HEK293 (cell line): ENCODE measurements around the gene CTF1.
A peak's percentile ranks its signal among the peaks of the same experiment; 100 is the strongest.

Experiments used
- EGR2 ChIP-seq: fragments of 450-650 bp; formaldehyde crosslinking; IDR thresholded peaks from 2 replicates; pipeline ENCODE4 v1.5.1; 2016; ENCODE audit warnings: low read depth, missing biosample characterization, missing genetic modification characterization
- GFI1B ChIP-seq: fragments of 450-650 bp; formaldehyde crosslinking; IDR thresholded peaks from 2 replicates; pipeline ENCODE4 v1.5.1; 2016; ENCODE audit warnings: missing biosample characterization, missing genetic modification characterization
- GLI2 ChIP-seq: fragments of 450-650 bp; formaldehyde crosslinking; IDR thresholded peaks from 2 replicates; pipeline ENCODE4; 2017; ENCODE audit warnings: missing biosample characterization, missing genetic modification characterization, low read depth, borderline replicate concordance
- GLI4 ChIP-seq: fragments of 450-650 bp; formaldehyde crosslinking; IDR thresholded peaks from 2 replicates; pipeline ENCODE4 v1.5.1; 2016; ENCODE audit warnings: missing biosample characterization, missing genetic modification characterization
- GLIS1 ChIP-seq: fragments of 450-650 bp; formaldehyde crosslinking; IDR thresholded peaks from 2 replicates; pipeline ENCODE4 v1.5.1; 2016; ENCODE audit warnings: missing biosample characterization, missing genetic modification characterization
- GLIS2 ChIP-seq: fragments of 450-650 bp; formaldehyde crosslinking; IDR thresholded peaks from 2 replicates; pipeline ENCODE4 v1.5.1; 2016; ENCODE audit warnings: missing biosample characterization, missing genetic modification characterization
- OVOL3 ChIP-seq: fragments of 450-650 bp; formaldehyde crosslinking; IDR thresholded peaks from 2 replicates; pipeline ENCODE4 v1.5.1; 2016; ENCODE audit warnings: missing biosample characterization, missing genetic modification characterization
- RBAK ChIP-seq: fragments of 450-650 bp; formaldehyde crosslinking; IDR thresholded peaks from 2 replicates; pipeline ENCODE4 v1.5.1; 2016; ENCODE audit warnings: missing biosample characterization, missing genetic modification characterization
- SCRT2 ChIP-seq: fragments of 450-650 bp; formaldehyde crosslinking; IDR thresholded peaks from 2 replicates; pipeline ENCODE4 v1.5.1; 2016; ENCODE audit warnings: missing biosample characterization, missing genetic modification characterization
- ZBTB20 ChIP-seq: fragments of 450-650 bp; formaldehyde crosslinking; IDR thresholded peaks from 2 replicates; pipeline ENCODE4 v1.5.1; 2016; ENCODE audit warnings: missing biosample characterization, missing genetic modification characterization
- ZBTB7A ChIP-seq: fragments of 450-650 bp; formaldehyde crosslinking; IDR thresholded peaks from 2 replicates; pipeline ENCODE4 v1.5.1; 2016; ENCODE audit warnings: low read depth, missing biosample characterization, missing genetic modification characterization
- ZFP3 ChIP-seq: fragments of 450-650 bp; formaldehyde crosslinking; IDR thresholded peaks from 2 replicates; pipeline ENCODE4 v1.5.1; 2016; ENCODE audit warnings: low read depth, missing biosample characterization, missing genetic modification characterization
- ZNF157 ChIP-seq: fragments of 450-650 bp; formaldehyde crosslinking; IDR thresholded peaks from 2 replicates; pipeline ENCODE4 v1.5.1; 2016; ENCODE audit warnings: missing biosample characterization, missing genetic modification characterization
- ZNF16 ChIP-seq: fragments of 450-650 bp; formaldehyde crosslinking; IDR thresholded peaks from 2 replicates; pipeline ENCODE4 v1.5.1; 2016; ENCODE audit warnings: low read depth, missing biosample characterization, missing genetic modification characterization
- ZNF223 ChIP-seq: fragments of 450-650 bp; formaldehyde crosslinking; IDR thresholded peaks from 2 replicates; pipeline ENCODE4 v1.5.1; 2016; ENCODE audit warnings: missing biosample characterization, missing genetic modification characterization
- ZNF266 ChIP-seq: fragments of 450-650 bp; formaldehyde crosslinking; IDR thresholded peaks from 2 replicates; pipeline ENCODE4 v1.5.1; 2016; ENCODE audit warnings: missing biosample characterization, missing genetic modification characterization, low read depth
- ZNF311 ChIP-seq: fragments of 450-650 bp; formaldehyde crosslinking; IDR thresholded peaks from 2 replicates; pipeline ENCODE4 v1.5.1; 2017; ENCODE audit warnings: missing biosample characterization, missing genetic modification characterization, borderline replicate concordance
- ZNF350 ChIP-seq: fragments of 450-650 bp; formaldehyde crosslinking; IDR thresholded peaks from 2 replicates; pipeline ENCODE4 v1.5.0; 2017; ENCODE audit warnings: missing biosample characterization, mild to moderate bottlenecking, missing genetic modification characterization
- ZNF366 ChIP-seq: fragments of 450-650 bp; formaldehyde crosslinking; conservative IDR thresholded peaks from 2 replicates; pipeline ENCODE4 v1.5.1; 2016; ENCODE audit warnings: missing biosample characterization, missing genetic modification characterization
- ZNF510 ChIP-seq: fragments of 450-650 bp; formaldehyde crosslinking; IDR thresholded peaks from 2 replicates; pipeline ENCODE4 v1.5.1; 2018; ENCODE audit warnings: mild to moderate bottlenecking, missing genetic modification characterization, missing biosample characterization; ENCODE audit not compliant: insufficient replicate concordance
- ZNF585B ChIP-seq: fragments of 450-650 bp; formaldehyde crosslinking; IDR thresholded peaks from 2 replicates; pipeline ENCODE4 v1.5.1; 2016; ENCODE audit warnings: missing biosample characterization, missing genetic modification characterization
- ZNF596 ChIP-seq: fragments of 450-650 bp; IDR thresholded peaks from 2 replicates; pipeline ENCODE4 v1.5.0; 2018; ENCODE audit warnings: missing biosample characterization, mild to moderate bottlenecking, missing genetic modification characterization, moderate library complexity
- ZNF623 ChIP-seq: fragments of 450-650 bp; formaldehyde crosslinking; IDR thresholded peaks from 2 replicates; pipeline ENCODE4 v1.5.1; 2016; ENCODE audit warnings: missing biosample characterization, missing genetic modification characterization
- ZNF629 ChIP-seq: fragments of 450-650 bp; formaldehyde crosslinking; IDR thresholded peaks from 2 replicates; pipeline ENCODE4 v1.5.1; 2017; ENCODE audit warnings: missing biosample characterization, missing genetic modification characterization
- ZNF707 ChIP-seq: fragments of 450-650 bp; formaldehyde crosslinking; IDR thresholded peaks from 2 replicates; pipeline ENCODE4 v1.5.1; 2016; ENCODE audit warnings: missing biosample characterization, missing genetic modification characterization
- ZNF837 ChIP-seq: fragments of 450-650 bp; formaldehyde crosslinking; IDR thresholded peaks from 2 replicates; pipeline ENCODE4 v1.5.1; 2016; ENCODE audit warnings: missing biosample characterization, missing genetic modification characterization
- ZNF843 ChIP-seq: fragments of 450-650 bp; formaldehyde crosslinking; IDR thresholded peaks from 2 replicates; pipeline ENCODE4 v1.5.1; 2016; ENCODE audit warnings: missing biosample characterization, missing genetic modification characterization
- TF ChIP-seq, protein P1 (sequence below): fragments of 450-650 bp; formaldehyde crosslinking; IDR thresholded peaks from 2 replicates; pipeline ENCODE4 v1.5.1; 2016; ENCODE audit warnings: missing biosample characterization, missing genetic modification characterization
- TF ChIP-seq, protein P2 (sequence below): fragments of 450-650 bp; formaldehyde crosslinking; IDR thresholded peaks from 2 replicates; pipeline ENCODE4 v1.5.1; 2016; ENCODE audit warnings: missing biosample characterization, missing genetic modification characterization
- TF ChIP-seq, protein P3 (sequence below): fragments of 450-650 bp; IDR thresholded peaks from 2 replicates; pipeline ENCODE4 v1.5.1; 2018; ENCODE audit warnings: missing biosample characterization, mild to moderate bottlenecking, missing genetic modification characterization
- TF ChIP-seq, protein P4 (sequence below): fragments of 450-650 bp; formaldehyde crosslinking; IDR thresholded peaks from 2 replicates; pipeline ENCODE4 v1.5.1; 2017; ENCODE audit warnings: missing biosample characterization, missing genetic modification characterization

The CTF1 gene

DNA sequence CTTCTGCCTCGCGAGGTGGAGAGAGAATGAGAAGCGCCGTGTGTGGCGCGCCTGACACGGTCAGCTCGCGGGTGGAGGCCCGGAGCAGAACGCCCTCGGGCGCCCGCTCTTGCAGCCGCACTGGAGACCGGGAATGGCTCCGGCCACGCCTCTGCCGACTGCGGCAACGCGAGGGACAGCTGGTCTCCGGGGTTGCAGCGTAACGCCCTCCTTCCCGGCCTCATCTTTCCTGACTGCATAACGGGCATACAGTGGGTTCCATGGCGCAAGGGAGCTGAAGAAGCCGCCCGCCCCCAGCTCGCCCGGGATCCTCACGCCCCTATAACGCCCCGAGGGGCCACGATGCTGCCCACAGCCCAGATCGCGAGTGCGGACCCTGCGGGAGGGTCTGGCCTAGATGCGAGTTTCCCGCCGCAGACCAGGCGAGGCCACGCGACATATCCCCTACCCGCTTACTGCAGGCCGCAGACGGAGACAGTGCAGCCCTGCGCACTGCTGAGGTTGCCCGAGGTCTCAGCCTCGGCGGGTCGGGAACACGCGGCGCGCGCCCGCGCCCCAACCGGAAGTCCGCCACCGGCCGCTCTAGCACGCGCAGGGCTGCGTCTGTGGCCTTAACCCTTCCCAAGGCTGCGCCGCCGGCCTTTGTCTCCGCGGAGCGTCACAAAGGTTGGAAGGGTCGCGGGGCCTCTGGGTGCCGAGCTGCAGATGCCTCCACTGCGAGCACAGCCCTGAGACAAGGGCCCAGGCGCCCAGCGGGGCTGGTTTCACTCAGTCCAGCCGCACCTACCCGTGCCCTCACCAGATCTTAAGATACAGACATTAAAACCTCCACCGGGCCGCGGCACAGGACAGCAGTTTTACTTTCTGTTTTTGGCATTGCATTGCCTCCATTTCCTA, 21.3 kb upstream of the CTF1 start (continued):
- no peak for TF ChIP-seq ZNF266
- TF ChIP-seq, protein P1, sequence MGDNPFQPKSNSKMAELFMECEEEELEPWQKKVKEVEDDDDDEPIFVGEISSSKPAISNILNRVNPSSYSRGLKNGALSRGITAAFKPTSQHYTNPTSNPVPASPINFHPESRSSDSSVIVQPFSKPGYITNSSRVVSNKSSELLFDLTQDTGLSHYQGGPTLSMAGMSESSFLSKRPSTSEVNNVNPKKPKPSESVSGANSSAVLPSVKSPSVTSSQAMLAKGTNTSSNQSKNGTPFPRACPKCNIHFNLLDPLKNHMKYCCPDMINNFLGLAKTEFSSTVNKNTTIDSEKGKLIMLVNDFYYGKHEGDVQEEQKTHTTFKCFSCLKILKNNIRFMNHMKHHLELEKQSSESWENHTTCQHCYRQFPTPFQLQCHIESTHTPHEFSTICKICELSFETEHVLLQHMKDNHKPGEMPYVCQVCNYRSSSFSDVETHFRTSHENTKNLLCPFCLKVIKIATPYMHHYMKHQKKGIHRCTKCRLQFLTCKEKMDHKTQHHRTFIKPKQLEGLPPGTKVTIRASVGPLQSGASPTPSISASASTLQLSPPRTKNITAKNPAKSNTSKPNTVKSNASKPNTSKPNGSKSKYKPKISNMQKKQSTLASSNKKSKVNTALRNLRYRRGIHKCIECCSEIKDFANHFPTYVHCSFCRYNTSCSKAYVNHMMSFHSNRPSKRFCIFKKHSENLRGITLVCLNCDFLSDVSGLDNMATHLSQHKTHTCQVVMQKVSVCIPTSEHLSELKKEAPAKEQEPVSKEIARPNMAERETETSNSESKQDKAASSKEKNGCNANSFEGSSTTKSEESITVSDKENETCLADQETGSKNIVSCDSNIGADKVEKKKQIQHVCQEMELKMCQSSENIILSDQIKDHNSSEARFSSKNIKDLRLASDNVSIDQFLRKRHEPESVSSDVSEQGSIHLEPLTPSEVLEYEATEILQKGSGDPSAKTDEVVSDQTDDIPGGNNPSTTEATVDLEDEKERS (tag by site-specific recombination): no peak
- 0 out of 2 replicates have a peak, but pooled peaks have one; percentile 24 for TF ChIP-seq ZNF366 (tag by site-specific recombination)
- TF ChIP-seq GFI1B (tag by site-specific recombination): no peak; the same call in 1 of the 2 replicates
- TF ChIP-seq ZNF311: no peak
- no peak for TF ChIP-seq ZNF510 (tag by site-specific recombination)
- peak; percentile 97; the same call in 1 of the 2 replicates for TF ChIP-seq GLI4 (tag by site-specific recombination)
- peak; percentile 89 for TF ChIP-seq ZBTB20 (tag by site-specific recombination)
- peak; percentile 55 for TF ChIP-seq ZNF623
- TF ChIP-seq ZNF837 (tag by site-specific recombination): no peak
- no peak for TF ChIP-seq GLI2
- TF ChIP-seq OVOL3 (tag by site-specific recombination): peak; percentile 75
- TF ChIP-seq, protein P2, sequence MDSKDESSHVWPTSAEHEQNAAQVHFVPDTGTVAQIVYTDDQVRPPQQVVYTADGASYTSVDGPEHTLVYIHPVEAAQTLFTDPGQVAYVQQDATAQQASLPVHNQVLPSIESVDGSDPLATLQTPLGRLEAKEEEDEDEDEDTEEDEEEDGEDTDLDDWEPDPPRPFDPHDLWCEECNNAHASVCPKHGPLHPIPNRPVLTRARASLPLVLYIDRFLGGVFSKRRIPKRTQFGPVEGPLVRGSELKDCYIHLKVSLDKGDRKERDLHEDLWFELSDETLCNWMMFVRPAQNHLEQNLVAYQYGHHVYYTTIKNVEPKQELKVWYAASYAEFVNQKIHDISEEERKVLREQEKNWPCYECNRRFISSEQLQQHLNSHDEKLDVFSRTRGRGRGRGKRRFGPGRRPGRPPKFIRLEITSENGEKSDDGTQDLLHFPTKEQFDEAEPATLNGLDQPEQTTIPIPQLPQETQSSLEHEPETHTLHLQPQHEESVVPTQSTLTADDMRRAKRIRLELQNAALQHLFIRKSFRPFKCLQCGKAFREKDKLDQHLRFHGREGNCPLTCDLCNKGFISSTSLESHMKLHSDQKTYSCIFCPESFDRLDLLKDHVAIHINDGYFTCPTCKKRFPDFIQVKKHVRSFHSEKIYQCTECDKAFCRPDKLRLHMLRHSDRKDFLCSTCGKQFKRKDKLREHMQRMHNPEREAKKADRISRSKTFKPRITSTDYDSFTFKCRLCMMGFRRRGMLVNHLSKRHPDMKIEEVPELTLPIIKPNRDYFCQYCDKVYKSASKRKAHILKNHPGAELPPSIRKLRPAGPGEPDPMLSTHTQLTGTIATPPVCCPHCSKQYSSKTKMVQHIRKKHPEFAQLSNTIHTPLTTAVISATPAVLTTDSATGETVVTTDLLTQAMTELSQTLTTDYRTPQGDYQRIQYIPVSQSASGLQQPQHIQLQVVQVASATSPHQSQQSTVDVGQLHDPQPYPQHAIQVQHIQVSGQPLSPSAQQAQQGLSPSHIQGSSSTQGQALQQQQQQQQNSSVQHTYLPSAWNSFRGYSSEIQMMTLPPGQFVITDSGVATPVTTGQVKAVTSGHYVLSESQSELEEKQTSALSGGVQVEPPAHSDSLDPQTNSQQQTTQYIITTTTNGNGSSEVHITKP (tag by site-specific recombination): peak; percentile 71
- no peak for TF ChIP-seq ZNF585B (tag by site-specific recombination)
- TF ChIP-seq ZNF707: no peak
- no peak for TF ChIP-seq ZNF223 (tag by site-specific recombination)
- no peak for TF ChIP-seq GLIS2 (tag by site-specific recombination)
- no peak for TF ChIP-seq ZNF16 (tag by site-specific recombination)
- TF ChIP-seq ZNF596 (tag by site-specific recombination): no peak; the same call in 1 of the 2 replicates
- TF ChIP-seq ZNF843 (tag by site-specific recombination): peak; percentile 88
- peak; percentile 90 for TF ChIP-seq ZNF629 (tag by site-specific recombination)
- peak; percentile 57 for TF ChIP-seq GLIS1 (tag by site-specific recombination)
- TF ChIP-seq, protein P3, sequence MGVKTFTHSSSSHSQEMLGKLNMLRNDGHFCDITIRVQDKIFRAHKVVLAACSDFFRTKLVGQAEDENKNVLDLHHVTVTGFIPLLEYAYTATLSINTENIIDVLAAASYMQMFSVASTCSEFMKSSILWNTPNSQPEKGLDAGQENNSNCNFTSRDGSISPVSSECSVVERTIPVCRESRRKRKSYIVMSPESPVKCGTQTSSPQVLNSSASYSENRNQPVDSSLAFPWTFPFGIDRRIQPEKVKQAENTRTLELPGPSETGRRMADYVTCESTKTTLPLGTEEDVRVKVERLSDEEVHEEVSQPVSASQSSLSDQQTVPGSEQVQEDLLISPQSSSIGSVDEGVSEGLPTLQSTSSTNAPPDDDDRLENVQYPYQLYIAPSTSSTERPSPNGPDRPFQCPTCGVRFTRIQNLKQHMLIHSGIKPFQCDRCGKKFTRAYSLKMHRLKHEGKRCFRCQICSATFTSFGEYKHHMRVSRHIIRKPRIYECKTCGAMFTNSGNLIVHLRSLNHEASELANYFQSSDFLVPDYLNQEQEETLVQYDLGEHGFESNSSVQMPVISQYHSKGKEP (tag by site-specific recombination): peak; percentile 53
- TF ChIP-seq SCRT2 (tag by site-specific recombination): peak; percentile 63
- no peak for TF ChIP-seq ZFP3 (tag by site-specific recombination)
- TF ChIP-seq ZNF350 (tag by site-specific recombination): no peak
- no peak for TF ChIP-seq RBAK (tag by site-specific recombination)
- peak; percentile 94 for TF ChIP-seq ZBTB7A (tag by site-specific recombination)
- TF ChIP-seq ZNF157: no peak
- TF ChIP-seq EGR2: peak; percentile 66
- TF ChIP-seq, protein P4, sequence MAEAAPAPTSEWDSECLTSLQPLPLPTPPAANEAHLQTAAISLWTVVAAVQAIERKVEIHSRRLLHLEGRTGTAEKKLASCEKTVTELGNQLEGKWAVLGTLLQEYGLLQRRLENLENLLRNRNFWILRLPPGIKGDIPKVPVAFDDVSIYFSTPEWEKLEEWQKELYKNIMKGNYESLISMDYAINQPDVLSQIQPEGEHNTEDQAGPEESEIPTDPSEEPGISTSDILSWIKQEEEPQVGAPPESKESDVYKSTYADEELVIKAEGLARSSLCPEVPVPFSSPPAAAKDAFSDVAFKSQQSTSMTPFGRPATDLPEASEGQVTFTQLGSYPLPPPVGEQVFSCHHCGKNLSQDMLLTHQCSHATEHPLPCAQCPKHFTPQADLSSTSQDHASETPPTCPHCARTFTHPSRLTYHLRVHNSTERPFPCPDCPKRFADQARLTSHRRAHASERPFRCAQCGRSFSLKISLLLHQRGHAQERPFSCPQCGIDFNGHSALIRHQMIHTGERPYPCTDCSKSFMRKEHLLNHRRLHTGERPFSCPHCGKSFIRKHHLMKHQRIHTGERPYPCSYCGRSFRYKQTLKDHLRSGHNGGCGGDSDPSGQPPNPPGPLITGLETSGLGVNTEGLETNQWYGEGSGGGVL (tag by site-specific recombination): 0 out of 2 replicates have a peak, but pooled peaks have one; percentile 18
